Measurements from ENCODE around the gene RRAS2. TPM values are rescaled to one million over a fixed set of nuclear protein-coding genes. Genes with fewer than 3 reads are reported as not detected.

The RRAS2 gene
- total RNA-seq, 2 experiments from 2014 or later, result 87.9 to 92.0 TPM

GRCh38 chr11:14334192-14334591, 24.8 kb downstream of the RRAS2 start:
- no peak for DNase-seq
- Mint-ChIP-seq H3K9me3 (peaks cover 25% of the 10 kb centered on the region), H3K4me3 (no peak overlapping the region), H3K27ac (no peak overlapping the region), H3K27me3 (no peaks in the 10 kb centered on the region), H3K4me1 (ENCODE audit: low read depth) (peaks cover 56% of the 10 kb centered on the region), H3K36me3 (ENCODE audit: low read depth) (peaks cover 38% of the 10 kb centered on the region)
- ChIA-PET CTCF (interaction anchor here (1.0 to 1.4 kb wide), 4 partner anchors 9 to 121 kb away, joined by 3 to 4 read pairs (median 3); no protein-coding TSS in a partner anchor), POLR2A (interaction anchor here (0.7 kb wide), 1 partner anchor 663 kb away, joined by 5 read pairs; no protein-coding TSS in a partner anchor)
- intact Hi-C loops (cut with micrococcal nuclease), result no loop called here
- TF ChIP-seq, protein P1, sequence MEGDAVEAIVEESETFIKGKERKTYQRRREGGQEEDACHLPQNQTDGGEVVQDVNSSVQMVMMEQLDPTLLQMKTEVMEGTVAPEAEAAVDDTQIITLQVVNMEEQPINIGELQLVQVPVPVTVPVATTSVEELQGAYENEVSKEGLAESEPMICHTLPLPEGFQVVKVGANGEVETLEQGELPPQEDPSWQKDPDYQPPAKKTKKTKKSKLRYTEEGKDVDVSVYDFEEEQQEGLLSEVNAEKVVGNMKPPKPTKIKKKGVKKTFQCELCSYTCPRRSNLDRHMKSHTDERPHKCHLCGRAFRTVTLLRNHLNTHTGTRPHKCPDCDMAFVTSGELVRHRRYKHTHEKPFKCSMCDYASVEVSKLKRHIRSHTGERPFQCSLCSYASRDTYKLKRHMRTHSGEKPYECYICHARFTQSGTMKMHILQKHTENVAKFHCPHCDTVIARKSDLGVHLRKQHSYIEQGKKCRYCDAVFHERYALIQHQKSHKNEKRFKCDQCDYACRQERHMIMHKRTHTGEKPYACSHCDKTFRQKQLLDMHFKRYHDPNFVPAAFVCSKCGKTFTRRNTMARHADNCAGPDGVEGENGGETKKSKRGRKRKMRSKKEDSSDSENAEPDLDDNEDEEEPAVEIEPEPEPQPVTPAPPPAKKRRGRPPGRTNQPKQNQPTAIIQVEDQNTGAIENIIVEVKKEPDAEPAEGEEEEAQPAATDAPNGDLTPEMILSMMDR (IDR thresholded peaks at IDR 0.05), result no peak
- no peak for ATAC-seq

- peaks cover 51% of the 10 kb centered on the region for H3K4me1 Mint-ChIP-seq (ENCODE audit: low read depth)
Observed at GRCh38 chr11:14331476-14332136, 27.4 kb downstream of the RRAS2 start.

DNA sequence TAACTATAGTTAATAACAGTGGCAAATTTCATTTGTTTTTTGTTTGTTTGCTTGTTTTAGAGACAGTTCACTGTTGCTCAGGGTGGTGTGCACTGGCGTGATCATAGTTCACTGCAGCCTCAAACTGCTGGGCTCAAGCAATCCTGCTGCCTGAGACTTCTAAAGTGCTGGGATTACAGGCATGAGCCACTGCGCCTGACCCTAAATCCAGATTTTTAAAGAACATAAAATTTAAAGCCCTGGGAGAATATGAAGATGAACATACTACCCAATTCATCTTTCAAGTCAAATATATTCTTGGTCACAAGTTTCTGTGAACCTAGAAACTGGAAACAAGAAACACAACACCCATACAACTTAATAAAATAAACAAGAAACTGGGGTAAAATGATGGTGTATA, 28.1 kb downstream of the RRAS2 start:
- DNase-seq (no peak), ATAC-seq (no peak)
- no peak overlapping the region for H3K27ac Mint-ChIP-seq
- H3K27me3 Mint-ChIP-seq, result no peaks in the 10 kb centered on the region
- peaks cover 22% of the 10 kb centered on the region for H3K36me3 Mint-ChIP-seq (ENCODE audit: low read depth)
- TF ChIP-seq, protein P1 (IDR thresholded peaks at IDR 0.05), result no peak
- peaks cover 46% of the 10 kb centered on the region for H3K4me1 Mint-ChIP-seq (ENCODE audit: low read depth)
- ChIA-PET POLR2A (interaction anchor here (0.7 kb wide), 1 partner anchor 179 kb away, joined by 3 read pairs; no protein-coding TSS in a partner anchor), CTCF (interaction anchor here (1.0 to 1.9 kb wide), 4 partner anchors 11 to 47 kb away, joined by 3 to 10 read pairs (median 4); no protein-coding TSS in a partner anchor)
- H3K4me3 Mint-ChIP-seq, result no peak overlapping the region
- intact Hi-C loops (cut with micrococcal nuclease), result no loop called here
- H3K9me3 Mint-ChIP-seq, result peaks cover 12% of the 10 kb centered on the region

More at GRCh38 chr11:14331476-14332136, 27.4 kb downstream of the RRAS2 start:
- H3K9me3 Mint-ChIP-seq, result peaks cover 19% of the 10 kb centered on the region
- H3K27ac Mint-ChIP-seq, result no peak overlapping the region
- H3K4me3 Mint-ChIP-seq, result no peak overlapping the region
- TF ChIP-seq, protein P1 (IDR thresholded peaks at IDR 0.05), result no peak
- ATAC-seq, result no peak
- peaks cover 29% of the 10 kb centered on the region for H3K36me3 Mint-ChIP-seq (ENCODE audit: low read depth)
- CTCF ChIA-PET, result interaction anchor here (0.9 to 1.6 kb wide), 2 partner anchors 11 to 23 kb away, joined by 3 to 5 read pairs; no protein-coding TSS in a partner anchor
- no peak for DNase-seq
- intact Hi-C loops (cut with micrococcal nuclease), result no loop called here
- POLR2A ChIA-PET, result no interaction called here
- H3K27me3 Mint-ChIP-seq, result no peaks in the 10 kb centered on the region

- POLR2A ChIA-PET, result no interaction called here
Observed at GRCh38 chr11:14329702-14330101, 29.3 kb downstream of the RRAS2 start.

More at GRCh38 chr11:14329702-14330101, 29.3 kb downstream of the RRAS2 start:
- ATAC-seq (no peak), DNase-seq (no peak)
- CTCF ChIA-PET, result interaction anchor here (1.4 to 1.9 kb wide), 2 partner anchors 10 to 21 kb away, joined by 3 to 10 read pairs; no protein-coding TSS in a partner anchor
- TF ChIP-seq, protein P1 (IDR thresholded peaks at IDR 0.05), result no peak
- Mint-ChIP-seq H3K9me3 (peaks cover 2% of the 10 kb centered on the region), H3K36me3 (ENCODE audit: low read depth) (peaks cover 10% of the 10 kb centered on the region), H3K4me1 (ENCODE audit: low read depth) (peaks cover 41% of the 10 kb centered on the region), H3K27ac (no peak overlapping the region), H3K4me3 (no peak overlapping the region), H3K27me3 (no peaks in the 10 kb centered on the region)
- intact Hi-C loops (cut with micrococcal nuclease), result no loop called here
